ENCODE data around the gene CRYBG3.
"Not testable (repeated sequence)": the region's sequence is repeated elsewhere in the genome, so short reads cannot be mapped to it uniquely, and the experiment has no call there.

Gene CRYBG3

DNA sequence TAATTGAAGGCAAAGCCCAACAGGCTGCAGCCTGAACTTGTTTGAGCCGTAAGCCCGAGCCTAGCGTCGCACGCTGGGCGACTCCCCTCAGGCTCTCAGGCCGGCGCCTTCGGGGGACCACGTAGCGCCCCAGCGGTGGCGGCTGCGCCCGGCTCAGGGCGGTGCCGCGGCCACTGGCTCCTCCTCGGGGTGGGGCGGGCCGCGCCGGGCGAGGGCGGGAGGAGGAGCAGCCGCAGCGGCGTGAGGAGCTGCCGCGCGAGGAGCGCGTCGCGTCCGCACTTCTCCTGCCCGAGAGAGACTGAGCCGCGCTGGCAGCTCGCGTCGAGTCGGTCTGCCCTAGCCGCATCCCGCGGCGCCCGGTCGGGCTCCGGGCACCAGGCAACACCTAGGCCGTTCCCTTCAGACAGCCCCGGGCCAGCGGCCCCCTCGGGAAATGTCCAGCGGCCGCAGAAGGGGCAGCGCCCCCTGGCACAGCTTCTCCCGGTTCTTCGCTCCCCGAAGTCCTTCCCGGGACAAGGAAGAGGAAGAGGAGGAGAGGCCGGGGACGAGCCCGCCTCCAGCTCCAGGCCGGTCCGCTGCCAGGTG lies at the start of gene CRYBG3:
TSS of gene CRYBG3 (plus strand) at position 238 of the 585 bp plus-strand sequence. CDS start at position 434, 196 bp downstream.
- DNase-seq: peak; percentile 80

DNA sequence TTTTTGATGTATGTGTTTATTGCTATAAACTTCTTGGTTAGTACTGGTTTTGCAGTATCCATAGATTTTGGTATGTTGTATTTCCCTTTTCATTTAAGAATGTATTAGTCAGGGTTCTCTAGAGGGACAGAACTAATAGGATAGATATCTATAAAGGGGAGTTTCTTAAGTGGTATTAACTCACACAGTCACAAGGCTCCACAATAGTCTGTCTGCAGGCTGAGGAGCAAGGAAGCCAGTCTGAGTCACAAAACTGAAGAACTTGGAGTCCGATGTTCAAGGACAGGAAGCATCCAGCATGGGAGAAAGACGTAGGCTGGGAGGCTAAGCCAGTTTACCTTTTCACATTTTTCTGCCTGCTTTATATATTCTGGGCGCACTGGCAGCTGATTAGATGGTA lies 48.9 kb upstream of the CRYBG3 start:
- no peak for DNase-seq

DNA sequence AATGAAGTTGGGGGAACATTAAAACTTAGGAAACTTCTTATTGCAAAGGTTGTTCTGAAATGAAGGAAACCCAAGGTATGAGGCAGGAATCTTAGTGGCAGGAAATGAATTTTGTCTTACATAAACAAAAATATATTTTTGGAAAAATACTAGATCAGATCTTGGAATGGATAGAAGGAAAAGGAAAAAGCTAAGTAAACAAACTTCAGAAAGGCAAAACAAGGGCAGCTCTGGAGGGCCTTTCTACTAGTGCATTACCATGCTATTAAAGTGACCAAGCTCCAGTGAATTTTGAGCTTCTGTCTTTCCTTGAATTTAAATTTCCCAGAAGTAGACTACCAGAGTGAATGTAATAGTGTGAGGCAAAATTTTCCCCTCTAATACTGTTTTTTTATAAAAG lies 43.7 kb upstream of the CRYBG3 start:
- no peak for DNase-seq

DNA sequence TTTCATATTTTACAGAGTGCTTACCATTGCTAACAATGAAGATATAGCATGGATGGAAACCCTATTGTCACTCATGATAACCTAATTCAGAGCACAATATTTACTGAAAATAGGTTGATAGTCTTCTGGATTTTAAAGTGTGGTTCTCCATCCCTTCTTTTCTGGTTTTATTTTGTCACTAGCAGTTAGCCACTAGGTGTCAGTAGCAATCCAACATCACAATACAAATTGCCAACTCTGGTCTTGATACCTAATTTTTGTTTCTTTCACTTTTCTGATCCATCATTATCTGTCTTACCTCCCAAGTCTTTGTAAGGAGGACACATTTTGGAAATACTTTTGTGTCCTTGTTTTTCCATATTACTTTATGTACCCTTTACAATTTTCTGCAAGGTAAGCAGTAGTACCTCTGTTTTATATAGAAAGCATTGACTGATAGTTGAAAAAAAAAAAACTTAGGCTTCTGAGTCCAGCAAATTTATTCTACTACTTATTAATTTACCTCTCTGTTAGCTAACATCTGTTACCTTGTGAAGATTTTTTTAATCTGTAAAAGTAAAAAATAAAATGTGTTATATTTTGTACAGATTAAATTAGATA lies 28.3 kb upstream of the CRYBG3 start:
- DNase-seq: peak; percentile 47

DNA sequence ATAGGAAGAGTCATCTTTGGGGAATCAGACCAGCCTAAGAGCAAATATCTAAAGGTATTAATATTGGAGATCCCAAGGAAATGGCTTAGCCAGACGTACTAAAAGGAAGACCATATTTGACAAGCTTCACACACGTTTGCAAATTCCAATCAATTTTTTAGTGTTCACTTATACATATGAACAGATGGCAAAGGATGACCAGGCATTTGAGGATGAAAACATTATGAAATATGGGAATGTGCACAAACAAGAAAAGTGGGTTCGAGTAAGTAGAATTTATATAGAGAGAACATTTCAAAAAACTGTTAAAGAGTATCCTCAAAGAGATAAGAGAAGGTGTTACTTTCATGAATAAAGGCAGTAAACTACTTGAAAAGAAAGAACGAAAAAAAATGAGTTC lies 25.9 kb upstream of the CRYBG3 start:
- no peak for DNase-seq

DNA sequence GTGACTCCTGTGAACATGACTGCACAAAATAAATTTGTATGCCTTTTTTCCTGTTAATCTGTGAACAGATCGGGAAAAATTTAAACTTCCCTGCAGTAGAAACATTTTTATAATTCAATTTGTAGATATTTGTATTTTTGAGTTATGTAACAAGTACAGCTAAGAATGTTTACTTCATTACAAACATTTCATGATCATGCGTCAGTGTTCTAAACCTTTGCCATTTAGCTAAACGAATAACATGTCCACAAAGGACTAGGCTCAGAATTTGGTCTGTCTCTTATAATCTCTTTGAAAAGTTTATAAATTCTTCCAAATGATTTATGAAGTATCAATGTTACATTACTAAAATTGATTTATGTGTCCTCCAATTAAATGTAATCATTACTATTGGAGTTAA lies 17.3 kb upstream of the CRYBG3 start:
- DNase-seq: no peak

DNA sequence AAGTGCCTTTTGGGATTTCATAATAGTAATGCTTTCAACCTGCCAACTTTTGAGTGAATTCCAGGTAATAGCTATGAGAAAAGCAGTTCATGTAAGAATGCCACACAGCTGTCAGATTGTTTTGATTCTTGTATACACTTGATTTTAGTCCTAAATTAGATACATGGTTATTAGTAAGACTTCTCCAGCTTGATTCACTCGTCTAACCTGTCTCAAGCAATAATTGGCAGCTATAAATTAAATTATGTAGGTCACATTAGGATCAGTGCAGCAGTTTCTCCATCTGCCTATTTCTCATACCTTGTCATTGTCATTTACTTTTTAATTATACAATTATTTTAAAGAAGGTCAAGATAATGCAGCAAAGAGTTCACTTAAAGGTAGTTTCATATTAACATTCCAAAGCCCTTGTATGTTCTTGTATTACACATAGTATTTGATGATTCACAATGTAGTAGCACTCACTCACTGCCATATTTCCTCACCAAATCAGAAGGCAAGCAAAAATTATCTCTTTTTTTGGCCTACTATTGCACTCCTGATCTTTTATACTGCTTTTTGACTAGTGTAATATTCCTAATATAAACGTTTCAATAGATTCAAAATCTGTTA lies 10.9 kb upstream of the CRYBG3 start:
- DNase-seq: no peak

DNA sequence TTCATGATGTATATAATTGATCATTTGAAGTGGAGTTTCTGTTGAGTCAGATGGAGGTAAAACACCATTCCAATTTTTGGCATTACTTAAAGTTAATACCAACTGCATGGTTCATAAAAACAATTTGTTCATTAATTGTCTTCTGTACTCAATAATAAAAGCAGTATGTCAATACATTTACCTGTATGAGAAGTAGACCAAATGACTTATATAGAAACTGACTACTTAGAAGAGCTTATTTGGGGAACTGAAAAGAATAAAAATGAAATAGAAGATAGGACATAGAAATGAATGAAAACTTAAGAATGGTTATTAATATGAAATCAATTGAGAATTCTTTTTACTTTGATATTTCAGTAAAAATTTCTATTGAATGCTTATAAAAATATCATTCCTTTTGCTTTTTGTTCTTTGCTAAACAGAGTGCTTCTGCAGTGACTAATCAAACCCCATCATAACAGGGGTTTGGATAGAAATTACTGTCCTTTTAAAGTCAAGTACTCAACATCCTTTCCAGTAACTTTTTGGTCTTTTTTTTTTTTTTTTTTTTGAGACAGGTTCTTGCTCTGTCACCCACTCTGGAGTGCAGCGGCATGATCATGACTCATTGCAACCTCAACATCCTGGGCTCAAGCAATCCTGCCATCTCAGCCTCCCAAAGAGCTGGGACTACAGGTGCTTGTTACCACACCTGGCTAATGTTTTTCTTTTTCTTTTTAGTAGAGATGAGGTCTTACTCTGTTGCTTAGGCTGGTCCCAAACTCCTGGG lies 6.5 kb upstream of the CRYBG3 start:
- DNase-seq: no peak

DNA sequence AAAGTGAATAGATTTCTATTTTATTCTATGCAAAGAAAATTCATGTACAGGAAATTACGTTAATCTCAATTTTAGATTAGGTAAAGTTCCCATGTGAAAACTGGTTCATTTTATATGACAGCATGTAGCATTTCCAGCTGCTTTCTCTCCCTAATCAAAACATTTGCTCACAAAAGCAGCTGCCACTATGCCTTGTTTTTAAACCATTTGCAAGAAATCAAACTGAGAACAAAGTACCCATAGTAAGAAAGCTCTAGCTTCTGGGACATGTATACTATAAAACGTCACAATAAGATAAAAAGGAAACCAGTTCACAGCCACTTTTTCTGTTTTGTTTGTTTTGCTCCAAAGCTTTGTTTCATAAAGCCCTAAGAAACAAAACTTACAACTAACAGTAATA lies 5.0 kb upstream of the CRYBG3 start:
- DNase-seq: no peak

DNA sequence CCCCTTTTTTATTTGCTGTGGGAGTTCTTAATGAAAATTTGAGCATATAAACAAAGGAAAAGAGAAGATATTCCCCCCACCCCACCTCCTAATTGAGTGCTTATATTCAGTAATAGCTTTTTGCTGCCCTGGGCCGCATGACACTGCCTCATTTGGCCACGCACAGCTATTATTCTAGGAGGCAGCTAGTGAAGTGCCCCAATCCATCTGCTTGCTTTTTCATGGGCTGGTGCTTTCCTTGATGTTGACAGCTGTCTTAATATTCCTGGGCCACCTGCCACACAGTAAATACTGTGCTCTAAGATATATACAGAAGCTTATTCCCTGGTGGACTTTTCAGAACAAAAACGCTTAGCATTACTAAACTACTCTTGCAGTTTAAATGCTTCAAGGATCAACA lies 3.8 kb upstream of the CRYBG3 start:
- peak; percentile 65 for DNase-seq

DNA sequence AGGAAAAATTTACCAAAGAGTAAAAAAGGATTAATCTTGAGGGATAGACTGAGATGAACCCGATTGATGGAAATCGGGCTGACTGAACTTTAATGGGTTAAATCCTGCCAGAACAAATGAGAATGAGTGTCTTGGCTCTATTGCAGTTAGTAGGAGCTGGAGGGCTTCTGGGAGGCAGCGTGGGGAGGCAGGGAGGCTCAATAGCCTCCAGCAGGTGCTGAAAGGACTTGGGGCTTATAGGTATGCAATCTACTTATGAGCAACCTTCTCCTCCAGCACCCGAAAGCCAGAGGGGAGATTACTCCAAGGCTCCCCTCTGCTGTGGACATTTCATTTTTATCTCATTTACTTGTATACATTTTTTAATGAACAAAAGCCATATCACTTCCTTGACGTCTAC lies 1.0 kb upstream of the CRYBG3 start:
- DNase-seq: no peak

DNA sequence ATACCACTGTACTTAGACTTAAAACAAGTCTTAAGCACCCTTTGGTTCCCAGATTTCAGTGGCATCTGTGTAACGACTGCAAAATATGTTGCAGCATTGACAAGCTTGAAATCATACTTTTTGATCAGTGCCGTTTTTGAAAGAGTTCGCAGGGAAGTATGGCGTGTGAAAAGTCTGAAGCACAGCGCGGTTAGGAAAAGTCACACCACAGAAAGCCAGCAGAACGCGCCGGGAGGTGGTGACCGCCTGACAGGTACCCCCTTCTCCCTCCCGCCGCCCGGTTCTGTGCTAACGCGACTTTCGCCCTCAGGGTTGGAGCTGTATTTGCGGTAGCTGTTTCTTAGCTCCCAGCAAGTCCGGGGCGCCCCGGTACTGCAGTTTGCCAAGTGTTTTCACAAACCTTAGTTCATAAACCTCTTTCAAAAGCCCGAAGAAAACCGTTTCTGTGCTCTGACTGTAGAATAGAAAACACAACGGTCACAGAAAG lies 481 bp upstream of the CRYBG3 start:
- peak; percentile 67 for DNase-seq

DNA sequence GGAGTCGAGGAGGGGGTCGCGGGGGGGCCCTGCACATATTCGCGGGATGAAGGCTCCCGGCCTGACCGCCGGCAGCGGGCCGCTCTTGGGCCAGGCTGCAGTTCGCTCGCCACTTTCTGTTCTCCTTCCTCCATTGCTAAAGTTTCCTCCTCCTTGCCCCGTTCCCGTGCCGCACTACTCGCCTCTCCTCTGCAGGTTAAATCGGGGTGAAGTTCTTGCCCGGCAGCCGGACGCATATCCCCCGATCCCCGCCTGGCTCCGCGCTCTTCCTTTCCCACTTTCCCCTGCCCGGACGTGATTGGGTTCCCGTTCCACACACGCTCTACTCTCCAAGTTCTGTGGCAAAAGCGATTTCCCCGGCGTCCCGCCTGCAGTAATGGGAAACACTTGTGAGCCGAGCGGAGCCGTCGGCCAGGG lies 556 bp downstream of the CRYBG3 start:
- DNase-seq: peak; percentile 15

DNA sequence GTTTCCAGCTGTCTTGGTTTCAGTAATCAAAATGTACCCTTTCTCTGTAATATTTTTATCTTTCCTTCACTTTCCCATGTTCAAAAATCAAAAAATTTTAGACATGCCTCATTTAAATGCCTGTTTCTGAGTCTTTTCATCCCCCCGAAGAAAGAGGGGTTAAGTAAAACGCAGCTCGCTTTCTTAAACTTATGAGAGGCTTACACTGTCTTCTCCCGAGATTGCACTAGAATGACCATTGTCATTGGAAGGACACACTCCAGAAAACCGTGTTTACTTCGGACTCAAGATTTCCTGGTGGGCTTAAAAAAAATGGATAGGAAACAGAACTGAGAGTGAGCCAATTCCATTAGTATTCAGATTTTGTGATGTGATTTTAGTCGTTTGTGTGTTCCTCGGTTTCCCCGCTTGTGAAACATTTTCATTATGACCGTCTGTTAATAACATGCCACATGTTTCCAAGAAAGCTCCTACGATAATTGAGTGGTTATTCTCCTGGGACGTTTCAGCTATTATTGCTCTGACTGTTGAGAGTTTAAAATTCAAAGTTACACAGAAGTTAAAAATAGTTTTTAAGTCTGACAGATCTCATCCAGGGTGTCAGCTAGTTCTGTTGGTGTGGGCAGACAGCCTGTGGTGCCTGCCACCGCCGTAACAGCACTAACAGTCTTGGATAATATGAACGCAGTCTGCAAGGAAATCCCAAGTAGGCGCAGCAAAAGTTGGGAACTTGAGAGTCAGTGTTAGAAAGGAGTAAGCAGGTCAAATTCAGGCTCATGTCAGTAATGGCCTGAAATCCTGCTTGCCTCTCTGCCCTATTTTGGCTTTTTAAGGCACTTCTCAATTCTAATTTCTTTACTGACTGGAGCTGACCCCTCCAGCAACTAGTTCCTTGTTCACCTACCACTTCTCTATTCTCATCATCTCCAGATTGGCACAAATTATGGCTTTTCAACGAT lies 1.5 kb downstream of the CRYBG3 start:
- no peak for DNase-seq

DNA sequence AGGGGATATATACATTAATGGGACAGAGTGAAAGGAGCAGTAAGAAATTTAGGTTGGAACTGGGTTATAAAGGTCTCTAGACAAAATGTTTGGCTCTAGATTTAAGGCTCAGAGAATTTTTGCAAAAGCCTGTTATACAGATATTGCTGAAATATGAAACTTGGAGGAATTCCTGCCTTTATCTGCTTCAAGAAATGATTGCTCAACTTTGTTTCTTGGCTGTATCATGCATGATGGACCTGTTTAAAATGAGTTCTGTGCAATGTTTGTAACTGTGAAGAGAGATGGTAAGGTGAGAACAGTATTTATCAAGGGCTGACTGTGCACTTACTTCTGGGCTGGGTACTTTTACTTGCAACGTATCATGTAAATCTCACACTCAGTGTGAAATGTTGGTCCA lies 3.3 kb downstream of the CRYBG3 start:
- DNase-seq: no peak

DNA sequence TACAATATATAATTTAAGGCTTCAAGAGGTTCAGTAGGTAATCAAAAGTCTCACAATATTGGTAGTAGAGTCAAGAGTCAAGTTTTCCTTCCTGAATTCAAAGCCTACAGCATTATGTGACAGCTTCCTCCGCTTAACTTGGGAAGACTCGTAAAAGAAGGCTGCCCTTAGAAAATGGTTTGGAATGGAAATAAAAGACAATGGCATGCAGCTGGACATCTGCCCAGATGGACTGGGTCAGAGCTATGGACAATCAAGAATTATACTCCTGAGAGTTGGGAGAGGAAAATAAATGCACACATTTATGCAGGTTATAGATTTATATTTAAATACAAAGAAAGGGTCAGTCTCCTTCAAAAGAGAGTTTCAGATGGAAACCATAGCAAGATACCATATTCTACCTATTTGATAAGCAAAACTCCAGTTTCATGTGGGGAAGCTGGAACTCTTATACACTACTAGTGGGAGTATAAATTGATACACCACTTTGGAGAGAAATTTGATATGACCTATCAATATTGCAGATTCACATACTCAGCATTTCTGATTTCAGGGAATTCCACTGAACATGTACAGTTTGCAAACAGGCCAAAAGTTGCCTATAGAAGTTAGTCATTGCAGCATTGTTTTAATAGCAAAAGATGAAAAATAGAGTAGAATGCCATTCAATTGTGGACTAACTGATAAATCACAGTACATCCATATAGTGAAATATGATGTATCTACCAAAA lies 6.1 kb downstream of the CRYBG3 start:
- DNase-seq: no peak

DNA sequence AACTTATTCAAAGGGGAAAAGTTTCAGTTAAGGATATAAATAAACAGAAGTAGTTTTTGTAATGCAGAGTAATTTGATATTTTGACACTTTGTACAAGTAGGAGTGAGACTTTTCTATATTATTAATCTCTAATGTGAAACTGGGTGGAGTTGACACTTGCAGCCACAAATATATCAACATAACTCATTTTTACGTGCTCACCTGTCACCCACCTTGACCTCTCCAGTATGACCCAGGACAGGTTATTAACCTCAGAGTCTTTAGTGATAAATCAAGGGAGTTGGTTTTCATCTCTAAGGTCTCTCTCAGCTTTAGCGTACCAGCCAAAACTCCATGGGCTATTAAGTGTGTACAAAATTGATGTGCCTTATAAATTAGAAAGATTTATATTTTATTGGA lies 7.4 kb downstream of the CRYBG3 start:
- no peak for DNase-seq

DNA sequence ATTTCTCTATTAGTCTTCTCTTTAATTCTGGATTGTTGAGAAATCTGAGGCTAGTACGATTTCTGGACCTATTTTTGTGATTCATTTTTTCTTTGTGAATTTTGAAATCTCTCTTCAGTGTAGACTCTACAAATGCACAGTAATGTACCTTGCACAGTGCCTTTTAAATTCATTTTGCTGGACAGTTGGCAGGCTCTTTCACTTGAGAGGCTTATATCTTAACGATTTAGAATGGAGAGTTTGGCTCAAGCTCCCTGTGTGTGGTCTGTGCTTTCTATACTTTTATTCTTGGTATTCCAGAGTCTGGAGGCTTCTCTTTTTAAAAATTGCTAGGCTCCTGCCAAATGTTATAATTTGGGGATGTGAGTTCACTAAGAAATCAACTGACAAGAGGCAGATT lies 8.8 kb downstream of the CRYBG3 start:
- DNase-seq: no peak

DNA sequence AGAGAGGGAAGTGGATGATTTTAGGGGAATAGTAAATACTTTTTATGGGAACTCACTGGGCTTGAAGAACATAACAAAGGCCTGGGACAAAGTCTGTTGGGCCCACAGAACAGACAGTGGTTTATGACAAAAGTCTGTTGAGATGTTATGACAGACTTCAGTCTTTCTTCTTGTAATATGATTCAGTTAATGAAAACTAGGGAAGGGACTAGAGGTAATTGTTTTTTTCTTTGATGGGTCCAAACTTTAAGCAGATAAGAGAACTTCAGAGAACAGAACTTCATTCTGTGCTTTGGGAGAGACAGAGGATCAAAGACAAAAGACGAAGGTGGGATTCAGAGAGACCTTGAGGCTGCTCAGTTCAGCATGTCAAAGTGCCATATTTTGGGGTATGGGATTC lies 9.3 kb downstream of the CRYBG3 start:
- no peak for DNase-seq

DNA sequence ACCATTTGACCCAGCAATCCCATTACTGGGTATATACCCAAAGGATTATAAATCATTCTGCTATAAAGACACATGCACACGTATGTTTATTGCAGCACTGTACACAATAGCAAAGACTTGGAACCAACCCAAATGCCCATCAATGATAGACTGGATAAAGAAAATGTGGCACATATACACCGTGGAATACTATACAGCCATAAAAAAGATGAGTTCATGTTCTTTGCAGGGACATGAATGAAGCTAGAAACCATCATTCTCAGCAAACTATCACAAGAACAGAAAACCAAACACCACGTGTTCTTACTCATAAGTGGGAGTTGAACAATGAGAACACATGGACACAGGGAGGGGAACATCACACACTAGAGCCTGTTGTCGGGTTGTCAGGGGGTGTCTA lies 11.4 kb downstream of the CRYBG3 start:
- DNase-seq: not testable (repeated sequence)

DNA sequence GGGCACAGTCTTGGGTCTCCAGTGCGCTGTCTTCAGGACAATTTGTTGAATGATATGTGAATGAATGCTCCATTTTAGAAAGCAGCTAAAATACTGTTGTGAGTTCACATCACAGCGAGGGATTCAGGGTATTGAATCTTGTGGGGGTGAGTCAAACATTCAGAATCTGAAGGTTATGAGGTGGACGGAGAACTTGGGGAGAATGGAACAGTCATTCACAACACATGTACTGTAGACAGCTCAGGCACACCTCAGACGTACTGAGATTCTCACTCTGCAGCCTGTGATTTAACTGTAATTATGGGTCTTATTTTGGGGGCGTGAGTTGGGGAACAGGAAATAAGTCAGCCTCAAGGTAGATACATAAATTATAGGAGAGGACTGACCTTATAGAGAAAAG lies 13.9 kb downstream of the CRYBG3 start:
- DNase-seq: no peak

DNA sequence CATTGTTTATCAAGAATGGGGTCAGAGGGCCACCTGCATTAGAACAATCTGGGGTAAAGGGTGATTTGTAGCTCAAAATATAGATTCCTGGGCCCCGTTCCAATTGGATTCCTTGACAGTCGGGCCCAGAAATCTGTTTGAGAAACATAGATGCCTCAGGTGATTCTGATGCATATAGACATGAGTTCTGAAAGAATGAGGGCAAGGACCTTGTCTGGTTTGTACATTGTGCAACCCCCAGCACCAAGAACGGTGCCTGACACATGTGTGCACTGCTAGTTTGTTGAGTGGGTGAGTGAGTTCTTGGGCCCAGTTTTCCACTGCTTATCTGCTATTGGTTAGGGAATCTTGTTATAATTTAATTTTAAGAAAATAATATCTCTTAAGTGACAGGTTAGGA lies 16.6 kb downstream of the CRYBG3 start:
- DNase-seq: no peak

All from COR-L47 (cell line).